ENCODE measurements around the gene GLI3. TPM values are rescaled to one million over a fixed set of nuclear protein-coding genes. Genes with fewer than 3 reads are reported as not detected.

The GLI3 gene
- total and polyA plus RNA-seq, 8 donors = 0.29 to 7.0 (median 2.3) TPM

DNA sequence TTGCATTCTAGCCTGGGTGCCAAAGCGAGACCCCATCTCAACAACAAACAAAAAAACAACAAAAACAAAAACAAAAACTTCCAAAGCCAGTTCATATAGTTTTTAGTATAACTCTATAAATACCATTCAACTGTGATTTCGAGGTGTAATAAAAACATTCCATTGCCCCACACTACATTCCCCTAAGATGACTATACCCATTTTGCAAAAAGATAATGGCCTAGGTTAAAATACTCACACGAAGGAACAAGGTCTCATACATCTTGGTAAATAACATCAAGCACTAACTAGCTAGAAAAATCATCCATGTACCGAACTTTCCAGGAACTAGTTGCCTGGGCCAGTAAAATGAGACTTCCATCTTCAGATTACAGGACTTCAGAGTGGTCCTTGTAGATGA lies 55.4 kb downstream of the GLI3 start:
- H3K36me3 ChIP-seq = no peaks in the 10 kb centered on the region
- H3K4me1 ChIP-seq = no peaks in the 10 kb centered on the region
- no peak for DNase-seq
- H3K27me3 ChIP-seq = no peaks in the 10 kb centered on the region
- TF ChIP-seq, protein P1, sequence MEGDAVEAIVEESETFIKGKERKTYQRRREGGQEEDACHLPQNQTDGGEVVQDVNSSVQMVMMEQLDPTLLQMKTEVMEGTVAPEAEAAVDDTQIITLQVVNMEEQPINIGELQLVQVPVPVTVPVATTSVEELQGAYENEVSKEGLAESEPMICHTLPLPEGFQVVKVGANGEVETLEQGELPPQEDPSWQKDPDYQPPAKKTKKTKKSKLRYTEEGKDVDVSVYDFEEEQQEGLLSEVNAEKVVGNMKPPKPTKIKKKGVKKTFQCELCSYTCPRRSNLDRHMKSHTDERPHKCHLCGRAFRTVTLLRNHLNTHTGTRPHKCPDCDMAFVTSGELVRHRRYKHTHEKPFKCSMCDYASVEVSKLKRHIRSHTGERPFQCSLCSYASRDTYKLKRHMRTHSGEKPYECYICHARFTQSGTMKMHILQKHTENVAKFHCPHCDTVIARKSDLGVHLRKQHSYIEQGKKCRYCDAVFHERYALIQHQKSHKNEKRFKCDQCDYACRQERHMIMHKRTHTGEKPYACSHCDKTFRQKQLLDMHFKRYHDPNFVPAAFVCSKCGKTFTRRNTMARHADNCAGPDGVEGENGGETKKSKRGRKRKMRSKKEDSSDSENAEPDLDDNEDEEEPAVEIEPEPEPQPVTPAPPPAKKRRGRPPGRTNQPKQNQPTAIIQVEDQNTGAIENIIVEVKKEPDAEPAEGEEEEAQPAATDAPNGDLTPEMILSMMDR (IDR thresholded peaks at IDR 0.05) = no peak
- TF ChIP-seq EP300 (IDR thresholded peaks at IDR 0.05) = no peak
- TF ChIP-seq POLR2A (IDR thresholded peaks at IDR 0.05) = no peak
- no peak for TF ChIP-seq POLR2AphosphoS5 (IDR thresholded peaks at IDR 0.05)
- no peak overlapping the region for H3K27ac ChIP-seq
- 78 to 92% (median 90%) methylated on average over 4 of the region's 4 CpGs for WGBS, 5 donors
- intact Hi-C loops (cut with DNase I; ENCODE audit: low total_unique reads) = no loop called here
- H3K4me3 ChIP-seq = no peak overlapping the region
- H3K9me3 ChIP-seq = no peaks in the 10 kb centered on the region

DNA sequence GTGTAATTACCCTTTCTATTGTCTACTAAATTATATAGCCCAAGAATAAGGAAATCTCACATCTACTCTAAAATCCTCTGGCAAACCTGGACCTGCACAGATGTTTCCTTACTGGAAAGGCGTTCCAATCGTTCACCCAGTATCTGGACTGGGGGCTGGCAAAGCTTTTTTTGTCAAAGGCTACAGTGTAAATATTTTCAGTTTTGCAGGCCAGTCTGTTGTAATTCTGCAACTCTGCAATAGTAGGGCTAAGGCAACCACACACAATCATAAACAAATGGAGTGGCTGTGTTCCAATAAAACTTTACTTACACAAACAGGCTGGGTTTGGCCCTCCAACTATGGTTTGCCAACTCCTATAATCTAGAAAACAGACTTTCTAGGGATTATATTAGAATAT lies 56.2 kb downstream of the GLI3 start:
- intact Hi-C loops (cut with DNase I; ENCODE audit: low total_unique reads) = no loop called here
- no peak for TF ChIP-seq EP300 (IDR thresholded peaks at IDR 0.05)
- no peak for TF ChIP-seq POLR2A (IDR thresholded peaks at IDR 0.05)
- TF ChIP-seq, protein P1 (IDR thresholded peaks at IDR 0.05) = no peak
- TF ChIP-seq POLR2AphosphoS5 (IDR thresholded peaks at IDR 0.05) = no peak
- H3K27ac ChIP-seq = no peak overlapping the region
- DNase-seq = no peak
- no peaks in the 10 kb centered on the region for H3K9me3 ChIP-seq
- H3K4me1 ChIP-seq = no peaks in the 10 kb centered on the region
- H3K27me3 ChIP-seq = no peaks in the 10 kb centered on the region
- 46 to 65% (median 61%) methylated on average over 2 of the region's 2 CpGs for whole genome bisulfite sequencing, 5 donors
- H3K4me3 ChIP-seq = no peak overlapping the region
- H3K36me3 ChIP-seq = no peaks in the 10 kb centered on the region

DNA sequence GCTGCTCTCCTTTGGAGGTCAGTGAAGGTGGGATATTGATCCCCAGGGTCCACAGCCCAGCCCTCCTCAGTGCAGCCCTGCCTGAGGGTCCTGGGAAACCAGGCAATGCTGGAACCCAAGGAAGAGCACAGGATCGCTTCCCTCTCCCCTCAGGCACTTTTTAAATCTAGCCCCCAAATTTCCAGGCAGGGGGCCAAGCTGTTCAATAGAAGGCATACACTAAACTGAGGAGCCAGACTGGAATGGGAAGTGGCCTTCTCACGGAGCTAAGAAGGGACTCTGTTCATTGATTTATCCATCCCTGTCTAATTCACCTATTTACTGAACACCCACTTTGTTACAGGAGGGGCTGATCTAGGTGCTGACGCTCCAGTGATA lies 60.3 kb downstream of the GLI3 start:
- intact Hi-C loops (cut with DNase I; ENCODE audit: low total_unique reads) = no loop called here
- WGBS, 5 donors = 83 to 92% (median 87%) methylated on average over 3 of the region's 3 CpGs
- H3K9me3 ChIP-seq = no peaks in the 10 kb centered on the region
- H3K27me3 ChIP-seq = no peaks in the 10 kb centered on the region
- DNase-seq = no peak
- no peak overlapping the region for H3K4me3 ChIP-seq
- H3K4me1 ChIP-seq = peaks cover 0 to 15% (median 3%) of the 10 kb centered on the region in 4 donors
- H3K27ac ChIP-seq = no peak overlapping the region
- TF ChIP-seq POLR2AphosphoS5 (IDR thresholded peaks at IDR 0.05) = no peak
- TF ChIP-seq POLR2A (IDR thresholded peaks at IDR 0.05) = no peak
- TF ChIP-seq EP300 (IDR thresholded peaks at IDR 0.05) = no peak
- TF ChIP-seq, protein P1 (IDR thresholded peaks at IDR 0.05) = no peak
- no peaks in the 10 kb centered on the region for H3K36me3 ChIP-seq

DNA sequence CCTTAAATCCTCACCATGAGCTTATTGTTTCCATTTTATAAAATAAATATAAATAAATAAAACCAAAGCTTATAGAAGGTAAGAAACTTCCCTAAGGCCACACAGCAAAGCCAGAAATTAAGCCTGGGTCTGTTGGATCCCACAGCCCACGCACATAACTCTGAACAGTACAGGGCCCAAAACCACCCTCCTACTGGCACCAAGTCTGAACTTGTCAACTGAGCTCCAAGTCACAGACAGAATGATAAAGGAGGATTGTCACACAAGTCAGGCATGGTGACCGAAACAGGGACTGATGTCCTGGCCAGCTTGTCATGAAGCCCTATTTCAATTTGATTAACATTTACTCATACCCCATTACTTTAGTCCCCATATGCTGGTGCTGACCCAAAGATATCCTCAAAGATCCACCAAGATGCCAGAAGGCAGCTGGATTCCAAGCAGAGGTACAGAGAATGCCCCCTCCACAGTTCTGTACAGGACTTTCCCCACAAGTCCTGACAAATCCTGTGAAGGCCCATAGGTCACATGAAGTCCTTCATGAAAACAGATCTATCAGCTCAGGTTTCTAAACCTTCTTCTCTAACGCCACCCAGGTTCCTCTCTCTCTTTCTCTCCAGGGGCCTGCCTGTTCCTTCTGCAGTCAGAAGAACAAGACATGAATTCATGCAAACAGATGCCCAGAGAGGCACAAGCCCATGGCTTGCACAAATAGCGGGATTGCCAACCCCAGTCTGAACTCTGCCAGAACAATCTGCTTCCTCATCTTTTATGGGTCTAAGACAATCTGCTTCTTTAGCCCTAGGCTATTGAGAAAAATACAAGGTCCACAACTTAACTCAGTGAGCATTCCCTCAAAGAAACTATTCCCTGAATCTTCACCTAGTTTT lies 60.9 kb downstream of the GLI3 start:
- 88 to 94% (median 92%) methylated on average over 4 of the region's 4 CpGs for WGBS, 5 donors
- no peak for TF ChIP-seq EP300 (IDR thresholded peaks at IDR 0.05)
- TF ChIP-seq POLR2A (IDR thresholded peaks at IDR 0.05) = no peak
- no peak for TF ChIP-seq POLR2AphosphoS5 (IDR thresholded peaks at IDR 0.05)
- TF ChIP-seq, protein P1 (IDR thresholded peaks at IDR 0.05) = no peak
- Histone ChIP-seq H3K27me3 (no peaks in the 10 kb centered on the region), H3K36me3 (no peaks in the 10 kb centered on the region), H3K4me3 (no peak overlapping the region), H3K27ac (no peak overlapping the region), H3K9me3 (no peaks in the 10 kb centered on the region), H3K4me1 (peaks cover 0 to 15% (median 3%) of the 10 kb centered on the region in 4 donors)
- intact Hi-C loops (cut with DNase I; ENCODE audit: low total_unique reads) = no loop called here
- DNase-seq = peak in 1 of 2 donors; percentile 33

All from stomach (tissue), 9 donors.